ENCODE measurements around the gene RGS16. TPM values are rescaled to one million over a fixed set of nuclear protein-coding genes. Genes with fewer than 3 reads are reported as not detected.
A peak's percentile ranks its signal among the peaks of the same experiment; 100 is the strongest.

The RGS16 gene
- total and polyA plus RNA-seq, 2 experiments from 2014 or later, result 7.3 to 7.6 TPM

DNA sequence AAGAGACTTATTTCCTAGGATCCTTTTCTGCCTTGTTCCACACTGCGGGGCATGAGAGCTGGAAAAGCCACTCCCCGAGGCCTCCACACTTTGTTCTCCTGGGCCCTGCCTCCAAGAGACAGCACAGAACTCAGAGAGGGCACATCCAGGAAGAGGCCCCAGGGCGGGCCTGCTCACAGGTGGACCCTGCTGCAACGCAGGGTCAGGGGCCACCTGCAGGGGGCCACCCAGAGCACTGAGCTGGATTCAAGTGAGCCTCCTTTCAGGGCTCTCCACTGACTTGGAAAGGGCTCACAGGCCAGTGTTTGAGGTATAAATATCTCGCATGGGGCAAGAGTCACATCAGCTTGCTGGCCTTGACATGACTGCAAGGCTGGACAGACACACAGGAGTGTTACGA lies 4.8 kb downstream of the RGS16 start:
- Histone ChIP-seq H3K4me2 (no peak overlapping the region), H4K20me1 (ENCODE audit: insufficient read depth, poor library complexity, severe bottlenecking) (no peaks in the 10 kb centered on the region), H3K9me3 (ENCODE audit: low read depth) (no peaks in the 10 kb centered on the region), H3K36me3 (replicated peaks; ENCODE audit: insufficient read depth, low read depth) (no peaks in the 10 kb centered on the region), H3K9me2 (replicated peaks; ENCODE audit: insufficient read depth) (no peaks in the 10 kb centered on the region), H3K79me2 (no peaks in the 10 kb centered on the region), H3K27ac (no peak overlapping the region), H2AFZ (no peak overlapping the region), H3K4me1 (ENCODE audit: insufficient read depth) (peaks cover 6% of the 10 kb centered on the region), H3K27me3 (no peaks in the 10 kb centered on the region), H3K4me3 (no peak overlapping the region)
- TF ChIP-seq EZH2phosphoT487 (IDR thresholded peaks at IDR 0.05; ENCODE audit: low read depth, severe bottlenecking, unreplicated experiment), result no peak
- TF ChIP-seq, protein P1, sequence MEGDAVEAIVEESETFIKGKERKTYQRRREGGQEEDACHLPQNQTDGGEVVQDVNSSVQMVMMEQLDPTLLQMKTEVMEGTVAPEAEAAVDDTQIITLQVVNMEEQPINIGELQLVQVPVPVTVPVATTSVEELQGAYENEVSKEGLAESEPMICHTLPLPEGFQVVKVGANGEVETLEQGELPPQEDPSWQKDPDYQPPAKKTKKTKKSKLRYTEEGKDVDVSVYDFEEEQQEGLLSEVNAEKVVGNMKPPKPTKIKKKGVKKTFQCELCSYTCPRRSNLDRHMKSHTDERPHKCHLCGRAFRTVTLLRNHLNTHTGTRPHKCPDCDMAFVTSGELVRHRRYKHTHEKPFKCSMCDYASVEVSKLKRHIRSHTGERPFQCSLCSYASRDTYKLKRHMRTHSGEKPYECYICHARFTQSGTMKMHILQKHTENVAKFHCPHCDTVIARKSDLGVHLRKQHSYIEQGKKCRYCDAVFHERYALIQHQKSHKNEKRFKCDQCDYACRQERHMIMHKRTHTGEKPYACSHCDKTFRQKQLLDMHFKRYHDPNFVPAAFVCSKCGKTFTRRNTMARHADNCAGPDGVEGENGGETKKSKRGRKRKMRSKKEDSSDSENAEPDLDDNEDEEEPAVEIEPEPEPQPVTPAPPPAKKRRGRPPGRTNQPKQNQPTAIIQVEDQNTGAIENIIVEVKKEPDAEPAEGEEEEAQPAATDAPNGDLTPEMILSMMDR (IDR thresholded peaks at IDR 0.05; ENCODE audit: poor library complexity), result peak; percentile 18
- WGBS (ENCODE audit: low lambda C conversion rate, missing lambda C conversion rate), result 82% methylated on average over 5 of the region's 6 CpGs
- no peak for DNase-seq (ENCODE audit: low spot score)

DNA sequence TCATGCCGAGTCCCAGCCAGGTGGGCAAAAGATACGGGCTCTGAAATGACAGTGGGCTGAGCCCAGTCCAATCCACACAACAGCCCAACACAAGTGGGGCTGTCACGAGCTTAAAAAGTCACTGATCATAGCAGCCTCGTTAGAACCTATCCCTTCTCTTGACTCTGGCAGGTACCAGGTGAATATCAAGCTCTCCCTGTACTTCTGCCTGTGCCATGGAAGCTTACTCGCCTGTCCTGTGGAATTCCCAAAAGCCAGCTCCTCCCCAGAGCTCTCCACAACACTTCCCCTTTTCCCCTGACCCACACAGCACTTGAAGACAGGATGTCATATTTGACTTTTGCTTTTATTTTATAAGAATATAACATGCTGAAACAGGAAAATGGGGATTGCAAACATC lies 5.9 kb downstream of the RGS16 start:
- H3K27ac ChIP-seq, result no peak overlapping the region
- H3K9me3 ChIP-seq (ENCODE audit: low read depth), result no peaks in the 10 kb centered on the region
- H3K36me3 ChIP-seq (replicated peaks; ENCODE audit: insufficient read depth, low read depth), result no peaks in the 10 kb centered on the region
- no peak overlapping the region for H3K4me3 ChIP-seq
- H2AFZ ChIP-seq, result no peak overlapping the region
- no peaks in the 10 kb centered on the region for H3K79me2 ChIP-seq
- H3K27me3 ChIP-seq, result no peaks in the 10 kb centered on the region
- no peaks in the 10 kb centered on the region for H3K4me1 ChIP-seq (ENCODE audit: insufficient read depth)
- 85% methylated on average over 5 of the region's 5 CpGs for WGBS (ENCODE audit: low lambda C conversion rate, missing lambda C conversion rate)
- H3K9me2 ChIP-seq (replicated peaks; ENCODE audit: insufficient read depth), result no peaks in the 10 kb centered on the region
- H4K20me1 ChIP-seq (ENCODE audit: insufficient read depth, poor library complexity, severe bottlenecking), result no peaks in the 10 kb centered on the region
- no peak for TF ChIP-seq EZH2phosphoT487 (IDR thresholded peaks at IDR 0.05; ENCODE audit: low read depth, severe bottlenecking, unreplicated experiment)
- TF ChIP-seq EZH2 (IDR thresholded peaks at IDR 0.05; ENCODE audit: borderline replicate concordance), result no peak
- TF ChIP-seq, protein P1 (IDR thresholded peaks at IDR 0.05; ENCODE audit: poor library complexity), result no peak
- no peak for DNase-seq (ENCODE audit: low spot score)
- no peak overlapping the region for H3K4me2 ChIP-seq

DNA sequence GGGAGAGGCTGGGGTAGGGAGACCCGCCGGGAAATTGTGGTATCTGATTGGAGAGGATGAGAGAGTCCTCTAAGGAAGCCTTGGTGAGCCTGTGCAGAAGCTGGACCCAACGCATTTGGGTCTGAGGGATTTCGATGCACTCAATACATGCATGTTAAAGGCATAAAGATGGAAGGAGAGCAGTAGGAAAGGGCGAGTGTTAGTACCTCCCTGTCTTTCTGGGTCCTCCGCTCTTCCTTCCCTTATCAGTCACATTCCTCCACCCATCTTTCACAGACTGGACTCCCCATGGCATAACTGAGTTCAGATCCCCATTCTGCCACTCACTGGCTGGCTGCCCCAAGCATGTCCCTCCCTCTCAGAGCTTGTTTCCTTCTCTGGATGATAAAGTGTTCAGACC lies 7.3 kb downstream of the RGS16 start:
- WGBS (ENCODE audit: low lambda C conversion rate, missing lambda C conversion rate), result 81% methylated on average over 6 of the region's 6 CpGs
- Histone ChIP-seq H3K79me2 (no peaks in the 10 kb centered on the region), H3K4me3 (no peak overlapping the region), H2AFZ (no peak overlapping the region), H3K9me2 (replicated peaks; ENCODE audit: insufficient read depth) (no peaks in the 10 kb centered on the region), H4K20me1 (ENCODE audit: insufficient read depth, poor library complexity, severe bottlenecking) (no peaks in the 10 kb centered on the region), H3K36me3 (replicated peaks; ENCODE audit: insufficient read depth, low read depth) (no peaks in the 10 kb centered on the region), H3K27me3 (no peaks in the 10 kb centered on the region), H3K9me3 (ENCODE audit: low read depth) (no peaks in the 10 kb centered on the region), H3K4me1 (ENCODE audit: insufficient read depth) (no peaks in the 10 kb centered on the region), H3K4me2 (no peak overlapping the region), H3K27ac (no peak overlapping the region)
- TF ChIP-seq, protein P1 (IDR thresholded peaks at IDR 0.05; ENCODE audit: poor library complexity), result no peak
- no peak for TF ChIP-seq EZH2 (IDR thresholded peaks at IDR 0.05; ENCODE audit: borderline replicate concordance)
- no peak for TF ChIP-seq EZH2phosphoT487 (IDR thresholded peaks at IDR 0.05; ENCODE audit: low read depth, severe bottlenecking, unreplicated experiment)
- DNase-seq (ENCODE audit: low spot score), result no peak
